Measurements from ENCODE around the gene CEACAM19. TPM values are rescaled to one million over a fixed set of nuclear protein-coding genes. Genes with fewer than 3 reads are reported as not detected.

Gene CEACAM19
- total and polyA plus RNA-seq, 2 of the 8 experiments (the other 6 are each of a cell fraction or from before 2014, with no cell fraction given), result 3.1 to 3.4 TPM

GRCh38 chr19:44623626-44624025 lies 47.7 kb upstream of the CEACAM19 start:
- Histone ChIP-seq H2BK20ac (ENCODE audit: low read length) (no peak overlapping the region), H2BK5ac (ENCODE audit: low read depth, low read length) (no peak overlapping the region), H3K23me2 (ENCODE audit: low read depth, low read length) (no peaks in the 10 kb centered on the region), H3K56ac (replicated peaks; ENCODE audit: insufficient read length, low read depth, low read length) (no peak overlapping the region), H3K27me3 (replicated peaks in 1 of 4; ENCODE audit: control insufficient read depth in 3 of 4, extremely low read depth in 1 of 4, insufficient read depth in 3 of 4, low read length in 3 of 4) (no peaks in the 10 kb centered on the region; a peak in 1 of 7 replicates), H3K23ac (ENCODE audit: insufficient read length) (no peak overlapping the region), H3K36me3 (ENCODE audit: control insufficient read depth in 2 of 4, insufficient read depth in 4 of 4, low read length in 3 of 4) (no peaks in the 10 kb centered on the region), H3K18ac (ENCODE audit: extremely low read depth, low read length) (no peak overlapping the region), H3K79me2 (ENCODE audit: control insufficient read depth in 1 of 2, insufficient read depth in 2 of 2, low read length in 2 of 2) (no peaks in the 10 kb centered on the region), H3K79me1 (ENCODE audit: low read depth, low read length) (no peaks in the 10 kb centered on the region), H3K4me2 (ENCODE audit: insufficient read depth in 1 of 2, low read depth in 2 of 2, low read length in 2 of 2) (no peak overlapping the region), H3K27ac (ENCODE audit: low read depth, low read length) (no peak overlapping the region), H2AK5ac (ENCODE audit: low read depth, low read length) (no peak overlapping the region), H4K20me1 (replicated peaks in 1 of 2; ENCODE audit: control insufficient read depth in 1 of 2, insufficient read depth in 2 of 2, low read length in 2 of 2) (no peaks in the 10 kb centered on the region), H4K8ac (ENCODE audit: extremely low read depth, insufficient read depth, low read length) (no peak overlapping the region), H3K4ac (replicated peaks; ENCODE audit: insufficient read length, low read depth, low read length) (no peak overlapping the region), H2AFZ (ENCODE audit: low read length) (no peak overlapping the region), H3K4me3 (ENCODE audit: extremely low read depth in 1 of 4, insufficient read depth in 2 of 4, low read depth in 3 of 4, low read length in 4 of 4) (no peak overlapping the region), H3K14ac (ENCODE audit: insufficient read length) (no peak overlapping the region), H3K9ac (replicated peaks in 1 of 4; ENCODE audit: extremely low read depth in 1 of 4, low read depth in 3 of 4, low read length in 3 of 4) (no peak overlapping the region), H2BK12ac (ENCODE audit: low read depth, low read length) (peak overlapping the region; percentile 60; the same call in 1 of the 2 replicates), H2BK15ac (ENCODE audit: low read length) (no peak overlapping the region), H3K4me1 (replicated peaks in 1 of 4; ENCODE audit: control insufficient read depth in 3 of 4, insufficient read depth in 4 of 4, low read length in 3 of 4) (no peaks in the 10 kb centered on the region), H2BK120ac (replicated peaks; ENCODE audit: low read depth, low read length) (no peak overlapping the region), H3K9me3 (ENCODE audit: insufficient read depth in 2 of 2, low read depth in 1 of 2, low read length in 1 of 2) (no peaks in the 10 kb centered on the region), H4K91ac (replicated peaks; ENCODE audit: insufficient read length, low read length) (no peak overlapping the region), H4K5ac (ENCODE audit: insufficient read length, low read depth, low read length) (no peak overlapping the region)
- CTCF ChIA-PET (ENCODE audit: partially characterized antibody), result interaction anchor here (0.7 to 5.4 kb wide), 7 partner anchors 9 to 101 kb away, joined by 3 to 29 read pairs (median 4); no protein-coding TSS in a partner anchor
- 96% methylated on average over 4 of the region's 4 CpGs; no CpG with 5 or more reads in 1 of the 2 experiments for WGBS, 2 experiments (ENCODE audit: extremely low coverage in 1 of 2, insufficient coverage in 1 of 2, insufficient read length in 1 of 2, insufficient replicate concordance in 2 of 2, low coverage in 1 of 2, low lambda C conversion rate in 2 of 2, missing lambda C conversion rate in 1 of 2)
- TF ChIP-seq KDM1A (IDR thresholded peaks at IDR 0.05; ENCODE audit: borderline replicate concordance, low read length), result no peak
- no peak for TF ChIP-seq FOSL1 (IDR thresholded peaks at IDR 0.05; ENCODE audit: insufficient read depth, low read depth, low read length)
- TF ChIP-seq ZNF274 (IDR thresholded peaks at IDR 0.05; ENCODE audit: borderline replicate concordance, extremely low read depth, low read length), result no peak
- no peak for TF ChIP-seq BACH1 (IDR thresholded peaks at IDR 0.05; ENCODE audit: low read length)
- no peak for TF ChIP-seq CHD2 (IDR thresholded peaks at IDR 0.05; ENCODE audit: low read length)
- no peak for TF ChIP-seq SP1 (IDR thresholded peaks at IDR 0.05; ENCODE audit: low read depth, low read length)
- no peak for TF ChIP-seq NRF1 (IDR thresholded peaks at IDR 0.05; ENCODE audit: low read depth, low read length)
- TF ChIP-seq JUN (IDR thresholded peaks at IDR 0.05; ENCODE audit: low read depth, low read length), result no peak
- no peak for TF ChIP-seq CBX5 (IDR thresholded peaks at IDR 0.05; ENCODE audit: low read depth, low read length)
- POLR2A ChIA-PET (ENCODE audit: partially characterized antibody), result no interaction called here
- no peak for DNase-seq (ENCODE audit: low read depth in 1 of 2, low spot score in 2 of 2)
- FAIRE-seq, result no peak
